HepG2 (cell line): ENCODE measurements around the gene ALDH3A2. TPM values are rescaled to one million over a fixed set of nuclear protein-coding genes. Genes with fewer than 3 reads are reported as not detected.

Experiments
- ARID5B ChIP-seq: IDR thresholded peaks from 2 replicates; pipeline ENCODE4 v1.4.0; 2020; ENCODE audit warnings: mild to moderate bottlenecking, missing genetic modification reagents
- NCOA5 ChIP-seq: sonication (generic); formaldehyde crosslinking; IDR thresholded peaks from 2 replicates; pipeline ENCODE4 v1.4.0; 2020; ENCODE audit warnings: missing genetic modification reagents
- NFIB ChIP-seq: sonication (generic); formaldehyde crosslinking; IDR thresholded peaks from 2 replicates; pipeline ENCODE4 v1.9.0; 2021; ENCODE audit warnings: missing genetic modification reagents, mild to moderate bottlenecking, borderline replicate concordance
- NR2F1 ChIP-seq, 2 experiments: fragments of 450-650 bp in 1 of 2; formaldehyde crosslinking in 1 of 2; IDR thresholded peaks; 2 replicates each; pipeline versions ENCODE4 v1.5.0 to v1.6.1; 2016 to 2020; ENCODE audit warnings: mild to moderate bottlenecking in 1 of 2, missing compliant biosample characterization in 1 of 2, missing genetic modification reagents in 1 of 2, moderate library complexity in 1 of 2
- PRMT3 ChIP-seq: sonication (generic); formaldehyde crosslinking; IDR thresholded peaks from 2 replicates; pipeline ENCODE4 v1.8.1; 2022; ENCODE audit warnings: low read depth, mild to moderate bottlenecking, moderate library complexity, missing genetic modification reagents, borderline replicate concordance
- WIZ ChIP-seq: sonication (generic); formaldehyde crosslinking; IDR thresholded peaks from 2 replicates; pipeline ENCODE4 v1.5.1; 2020; ENCODE audit warnings: mild to moderate bottlenecking, missing genetic modification reagents
- ZBTB37 ChIP-seq: sonication (generic); formaldehyde crosslinking; IDR thresholded peaks from 2 replicates; pipeline ENCODE4 v1.4.0; 2020; ENCODE audit warnings: mild to moderate bottlenecking, missing genetic modification reagents
- ZNF292 ChIP-seq: sonication (generic); formaldehyde crosslinking; IDR thresholded peaks from 2 replicates; pipeline ENCODE4 v1.8.1; 2022; ENCODE audit warnings: mild to moderate bottlenecking, low read depth, missing genetic modification reagents, borderline replicate concordance
- ZNF431 ChIP-seq: sonication (generic); formaldehyde crosslinking; IDR thresholded peaks from 2 replicates; pipeline ENCODE4 v1.9.0; 2022; ENCODE audit warnings: missing genetic modification reagents, low read depth, mild to moderate bottlenecking, borderline replicate concordance
- ZNF652 ChIP-seq: IDR thresholded peaks from 2 replicates; pipeline ENCODE4 v1.6.1; 2016; ENCODE audit warnings: low read depth, borderline replicate concordance
- ZNF703 ChIP-seq: sonication (generic); formaldehyde crosslinking; IDR thresholded peaks from 2 replicates; pipeline ENCODE4 v1.5.1; 2020; ENCODE audit warnings: missing genetic modification reagents, mild to moderate bottlenecking, moderate library complexity, borderline replicate concordance
- ZNF784 ChIP-seq: sonication (generic); formaldehyde crosslinking; IDR thresholded peaks from 2 replicates; pipeline ENCODE4 v1.5.1; 2020; ENCODE audit warnings: missing genetic modification reagents, mild to moderate bottlenecking, borderline replicate concordance
- polyA plus RNA-seq, 8 experiments: library from polyadenylated mRNA; depleted of rRNA in 3 of 8; stranded (reverse) in 7 of 8; unstranded in 1 of 8; fragments of >200 nt; fragmentation: Illumina TruSeq in 4 of 8; extraction: Trizol in 4 of 8; gene quantifications; 2 replicates each; pipeline versions ENCODE4 v1.2.1 to v1.2.3, GENCODE V29; 2011 to 2016; ENCODE audit warnings: low read depth in 4 of 8, missing spikeins in 1 of 8, mixed read lengths in 1 of 8; ENCODE audit not compliant: insufficient read depth in 1 of 8
- total RNA-seq, 5 experiments: library from RNA; depleted of rRNA; stranded (reverse); fragments of >200 nt; fragmentation: Illumina TruSeq; extraction: Trizol; gene quantifications; 2 replicates each; pipeline ENCODE4 v1.2.3, GENCODE V29; 2016; ENCODE audit warnings: low read depth in 1 of 5
- TF ChIP-seq, protein P1 (sequence below): sonication (generic); formaldehyde crosslinking; IDR thresholded peaks from 2 replicates; pipeline ENCODE4 v1.5.0; 2020; ENCODE audit warnings: mild to moderate bottlenecking, missing genetic modification reagents, moderate library complexity
- TF ChIP-seq, protein P2 (sequence below): sonication (generic); formaldehyde crosslinking; IDR thresholded peaks from 2 replicates; pipeline ENCODE4 v1.4.0; 2020; ENCODE audit warnings: missing genetic modification reagents
- TF ChIP-seq, protein P3 (sequence below): sonication (generic); formaldehyde crosslinking; conservative IDR thresholded peaks from 2 replicates; pipeline ENCODE4 v1.4.0; 2020; ENCODE audit warnings: missing genetic modification reagents

ALDH3A2 gene
- total and polyA plus RNA-seq, 2 of the 13 experiments (the other 11 are each of a cell fraction or from before 2014, with no cell fraction given) = 80.8 to 180 TPM

DNA sequence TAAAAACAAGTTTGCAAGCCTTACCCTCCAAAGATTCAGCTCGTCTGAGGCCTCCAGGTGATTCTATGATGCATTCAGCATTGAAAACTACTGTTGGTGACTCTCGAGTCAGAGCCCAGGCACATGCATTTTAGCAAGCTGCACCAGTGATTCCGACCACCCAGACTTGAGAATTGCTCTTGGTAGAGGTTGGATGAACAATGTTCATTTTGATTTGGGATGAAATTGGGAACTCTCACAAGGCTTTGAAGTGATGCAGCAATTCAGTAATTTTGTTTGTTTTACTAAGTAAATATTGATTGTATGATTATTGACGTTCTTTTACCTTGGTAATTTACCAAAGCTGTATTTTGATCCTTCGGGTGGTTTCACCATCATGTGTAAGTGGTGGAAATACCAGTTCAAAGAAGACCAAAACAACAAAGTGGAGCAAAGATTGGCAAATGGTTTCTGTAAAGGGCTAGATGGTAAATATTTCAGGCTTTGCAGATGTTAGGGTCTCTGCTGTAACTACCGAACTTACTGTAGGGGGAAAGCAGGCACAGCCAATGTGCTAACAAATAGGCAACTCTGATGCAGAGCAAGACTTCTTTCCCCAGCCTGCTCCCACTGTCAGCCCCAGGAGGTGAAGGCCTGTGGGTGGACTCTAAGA lies 11.8 kb downstream of the ALDH3A2 start (continued):
- no peak for TF ChIP-seq ZNF784
- 0 out of 2 replicates have a peak, but pooled peaks have one; percentile 3 for TF ChIP-seq ZNF703 (CRISPR knock-in tag)
- no peak for TF ChIP-seq NCOA5 (CRISPR knock-in tag)
- TF ChIP-seq, protein P1, sequence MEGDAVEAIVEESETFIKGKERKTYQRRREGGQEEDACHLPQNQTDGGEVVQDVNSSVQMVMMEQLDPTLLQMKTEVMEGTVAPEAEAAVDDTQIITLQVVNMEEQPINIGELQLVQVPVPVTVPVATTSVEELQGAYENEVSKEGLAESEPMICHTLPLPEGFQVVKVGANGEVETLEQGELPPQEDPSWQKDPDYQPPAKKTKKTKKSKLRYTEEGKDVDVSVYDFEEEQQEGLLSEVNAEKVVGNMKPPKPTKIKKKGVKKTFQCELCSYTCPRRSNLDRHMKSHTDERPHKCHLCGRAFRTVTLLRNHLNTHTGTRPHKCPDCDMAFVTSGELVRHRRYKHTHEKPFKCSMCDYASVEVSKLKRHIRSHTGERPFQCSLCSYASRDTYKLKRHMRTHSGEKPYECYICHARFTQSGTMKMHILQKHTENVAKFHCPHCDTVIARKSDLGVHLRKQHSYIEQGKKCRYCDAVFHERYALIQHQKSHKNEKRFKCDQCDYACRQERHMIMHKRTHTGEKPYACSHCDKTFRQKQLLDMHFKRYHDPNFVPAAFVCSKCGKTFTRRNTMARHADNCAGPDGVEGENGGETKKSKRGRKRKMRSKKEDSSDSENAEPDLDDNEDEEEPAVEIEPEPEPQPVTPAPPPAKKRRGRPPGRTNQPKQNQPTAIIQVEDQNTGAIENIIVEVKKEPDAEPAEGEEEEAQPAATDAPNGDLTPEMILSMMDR (CRISPR knock-in tag) = no peak
- TF ChIP-seq, protein P2, sequence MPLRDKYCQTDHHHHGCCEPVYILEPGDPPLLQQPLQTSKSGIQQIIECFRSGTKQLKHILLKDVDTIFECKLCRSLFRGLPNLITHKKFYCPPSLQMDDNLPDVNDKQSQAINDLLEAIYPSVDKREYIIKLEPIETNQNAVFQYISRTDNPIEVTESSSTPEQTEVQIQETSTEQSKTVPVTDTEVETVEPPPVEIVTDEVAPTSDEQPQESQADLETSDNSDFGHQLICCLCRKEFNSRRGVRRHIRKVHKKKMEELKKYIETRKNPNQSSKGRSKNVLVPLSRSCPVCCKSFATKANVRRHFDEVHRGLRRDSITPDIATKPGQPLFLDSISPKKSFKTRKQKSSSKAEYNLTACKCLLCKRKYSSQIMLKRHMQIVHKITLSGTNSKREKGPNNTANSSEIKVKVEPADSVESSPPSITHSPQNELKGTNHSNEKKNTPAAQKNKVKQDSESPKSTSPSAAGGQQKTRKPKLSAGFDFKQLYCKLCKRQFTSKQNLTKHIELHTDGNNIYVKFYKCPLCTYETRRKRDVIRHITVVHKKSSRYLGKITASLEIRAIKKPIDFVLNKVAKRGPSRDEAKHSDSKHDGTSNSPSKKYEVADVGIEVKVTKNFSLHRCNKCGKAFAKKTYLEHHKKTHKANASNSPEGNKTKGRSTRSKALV (CRISPR knock-in tag) = no peak
- no peak for TF ChIP-seq ZNF652 (CRISPR knock-in tag)
- peak in 1 of 2 experiments; percentile 50; a peak in 1 of 4 replicates for TF ChIP-seq NR2F1 (CRISPR knock-in tag; IDR thresholded peaks at IDR 0.05)
- TF ChIP-seq ZBTB37 (CRISPR knock-in tag) = peak; percentile 100
- no peak for TF ChIP-seq NFIB
- TF ChIP-seq, protein P3, sequence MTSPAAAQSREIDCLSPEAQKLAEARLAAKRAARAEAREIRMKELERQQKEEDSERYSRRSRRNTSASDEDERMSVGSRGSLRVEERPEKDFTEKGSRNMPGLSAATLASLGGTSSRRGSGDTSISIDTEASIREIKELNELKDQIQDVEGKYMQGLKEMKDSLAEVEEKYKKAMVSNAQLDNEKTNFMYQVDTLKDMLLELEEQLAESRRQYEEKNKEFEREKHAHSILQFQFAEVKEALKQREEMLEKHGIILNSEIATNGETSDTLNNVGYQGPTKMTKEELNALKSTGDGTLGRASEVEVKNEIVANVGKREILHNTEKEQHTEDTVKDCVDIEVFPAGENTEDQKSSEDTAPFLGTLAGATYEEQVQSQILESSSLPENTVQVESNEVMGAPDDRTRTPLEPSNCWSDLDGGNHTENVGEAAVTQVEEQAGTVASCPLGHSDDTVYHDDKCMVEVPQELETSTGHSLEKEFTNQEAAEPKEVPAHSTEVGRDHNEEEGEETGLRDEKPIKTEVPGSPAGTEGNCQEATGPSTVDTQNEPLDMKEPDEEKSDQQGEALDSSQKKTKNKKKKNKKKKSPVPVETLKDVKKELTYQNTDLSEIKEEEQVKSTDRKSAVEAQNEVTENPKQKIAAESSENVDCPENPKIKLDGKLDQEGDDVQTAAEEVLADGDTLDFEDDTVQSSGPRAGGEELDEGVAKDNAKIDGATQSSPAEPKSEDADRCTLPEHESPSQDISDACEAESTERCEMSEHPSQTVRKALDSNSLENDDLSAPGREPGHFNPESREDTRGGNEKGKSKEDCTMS = no peak
- TF ChIP-seq ZNF292 (CRISPR knock-in tag) = peak; percentile 67; the same call in 1 of the 2 replicates
- TF ChIP-seq ZNF431 (CRISPR knock-in tag) = no peak
- TF ChIP-seq ARID5B (CRISPR knock-in tag) = peak; percentile 96
- no peak for TF ChIP-seq WIZ (CRISPR knock-in tag)
- TF ChIP-seq PRMT3 (CRISPR knock-in tag) = no peak
